ENCODE measurements around the gene FAM180A.

The FAM180A gene

DNA sequence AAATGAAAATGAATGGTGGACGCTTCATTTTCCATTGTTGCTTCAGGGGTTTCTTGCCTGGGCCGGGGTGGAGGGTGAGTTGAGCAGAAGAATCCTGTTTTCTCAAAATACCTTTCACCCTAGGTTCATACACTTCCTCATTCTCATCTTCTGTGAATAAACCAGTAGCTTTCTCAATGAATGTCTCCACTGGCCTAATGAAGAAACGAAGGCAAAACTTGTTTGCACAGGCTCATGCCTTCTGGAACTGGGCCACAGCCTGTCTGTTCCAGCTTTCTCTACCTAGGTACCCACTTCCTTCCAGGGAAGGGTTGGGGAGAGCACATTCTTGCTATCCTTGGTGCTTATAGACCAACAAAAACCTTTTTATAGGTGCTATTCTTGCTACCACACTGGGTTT, 65.0 kb downstream of the FAM180A start:
- no peak for DNase-seq (ENCODE audit: low read depth)

DNA sequence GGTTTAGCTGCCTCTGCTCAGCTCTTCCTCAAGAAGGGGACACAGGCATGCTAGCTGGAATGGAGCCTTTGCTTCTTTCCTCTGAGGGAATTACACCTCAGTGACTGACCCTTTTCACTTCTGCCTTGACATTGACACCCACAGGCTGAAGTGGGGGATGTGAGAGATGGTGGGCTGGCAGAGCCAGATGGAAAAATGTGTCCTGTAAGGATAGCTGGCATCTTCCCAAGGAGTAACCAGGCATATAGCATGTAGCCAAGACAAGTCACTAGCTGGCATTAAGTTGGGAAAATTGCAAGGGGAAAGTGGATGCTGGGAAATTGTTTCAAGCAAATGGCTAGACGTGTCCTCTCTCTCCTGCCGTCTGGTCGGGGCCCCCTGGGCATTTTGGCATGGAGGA, 66.4 kb downstream of the FAM180A start:
- DNase-seq (ENCODE audit: low read depth): no peak

DNA sequence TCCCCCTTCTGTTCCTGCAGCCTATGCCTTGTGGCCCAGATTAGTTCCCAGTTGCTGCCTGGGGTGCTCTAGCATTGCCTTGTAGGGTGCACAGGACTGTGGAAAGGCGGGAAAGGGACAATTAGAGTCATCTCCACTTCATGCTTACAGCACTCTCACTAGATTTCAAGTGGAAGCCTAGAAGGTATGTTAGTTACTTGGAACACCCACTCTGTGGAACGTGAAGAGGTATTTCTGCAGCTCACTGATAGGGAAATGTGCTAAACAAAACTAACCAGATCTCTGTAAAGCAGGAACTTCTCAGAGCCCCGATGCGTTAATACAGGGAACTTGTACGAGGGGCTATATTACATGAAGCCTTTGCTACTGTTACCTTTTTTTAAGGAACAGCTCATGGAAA, 66.9 kb downstream of the FAM180A start:
- no peak for DNase-seq (ENCODE audit: low read depth)
